Stimulated activated CD4-positive, alpha-beta T cell treated with anti-CD3 and anti-CD28 coated beads, Interleukin-12 subunit alpha, Interleukin-12 subunit beta, amount 100 ng/mL, for 24 hours (primary cell): Measurements from ENCODE around the gene ATG5.

Experiments
- DNase-seq, 2 experiments: peaks; one replicate each; pipeline ENCODE4 v3.0.0-alpha.2; 2020; ENCODE audit warnings: low read depth in 2 of 2

The ATG5 gene

GRCh38 chr6:106220485-106220884 is 105.1 kb downstream of the ATG5 start:
- no peak for DNase-seq

DNA sequence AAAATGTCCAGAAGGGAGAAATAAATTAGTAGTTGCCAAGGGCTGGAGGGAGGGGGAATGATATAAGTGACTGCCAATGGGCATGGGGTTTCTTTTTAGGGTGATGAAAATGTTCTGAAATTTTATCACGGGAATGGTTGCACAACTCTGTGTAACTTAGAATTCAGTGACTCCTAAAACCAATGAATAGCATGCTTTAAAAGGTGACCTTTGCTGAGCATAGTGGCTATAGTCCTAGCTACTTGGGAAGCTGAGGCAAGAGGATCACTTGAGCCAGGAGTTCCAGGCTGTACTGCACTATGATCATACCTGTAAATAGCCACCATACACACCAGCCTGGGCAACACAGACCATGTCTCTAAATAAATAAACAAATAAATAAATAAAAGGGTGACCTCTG is 109.0 kb downstream of the ATG5 start:
- no peak for DNase-seq

DNA sequence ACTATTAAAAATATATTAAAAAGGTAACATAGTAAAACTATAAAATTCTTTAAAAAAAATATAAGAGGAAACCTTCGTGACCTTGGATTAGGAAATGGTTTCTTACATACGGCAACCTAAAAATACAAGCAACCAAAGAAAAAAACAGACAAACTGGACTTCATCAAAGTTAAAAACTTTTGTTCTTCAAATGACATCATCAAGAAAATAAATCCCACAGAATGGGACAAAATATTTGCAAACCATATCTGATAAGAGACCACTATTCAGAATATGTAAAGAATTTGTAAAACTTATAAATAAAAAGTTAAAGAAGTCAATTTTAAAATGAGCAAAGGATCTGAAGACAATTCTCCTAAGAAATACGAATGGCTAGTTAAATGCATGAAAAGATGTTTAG is 110.0 kb downstream of the ATG5 start:
- DNase-seq: no peak

GRCh38 chr6:106214531-106214930 is 111.0 kb downstream of the ATG5 start:
- DNase-seq: no peak

GRCh38 chr6:106213660-106214289 is 111.8 kb downstream of the ATG5 start:
- no peak for DNase-seq

GRCh38 chr6:106212576-106212975 is 113.0 kb downstream of the ATG5 start:
- no peak for DNase-seq

DNA sequence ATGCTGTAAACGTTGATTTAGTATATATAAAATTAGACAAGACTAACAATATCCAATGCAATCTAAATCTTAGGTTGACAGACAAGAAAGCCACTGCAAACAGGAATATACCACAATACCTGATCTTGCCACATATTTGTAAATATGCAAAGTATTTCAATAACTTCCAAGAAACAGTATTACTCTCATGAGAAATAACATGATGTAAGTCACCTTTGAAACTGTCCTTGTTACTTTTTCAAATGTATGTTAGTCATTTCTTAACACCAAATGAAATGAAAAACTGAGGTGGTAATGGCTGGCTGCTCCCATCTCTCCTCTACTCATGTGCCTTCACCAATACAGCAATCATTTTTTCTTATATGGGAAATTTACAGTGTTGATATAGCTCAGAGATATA is 118.7 kb downstream of the ATG5 start:
- no peak for DNase-seq

GRCh38 chr6:106204961-106205360 is 120.6 kb downstream of the ATG5 start:
- DNase-seq: no peak

DNA sequence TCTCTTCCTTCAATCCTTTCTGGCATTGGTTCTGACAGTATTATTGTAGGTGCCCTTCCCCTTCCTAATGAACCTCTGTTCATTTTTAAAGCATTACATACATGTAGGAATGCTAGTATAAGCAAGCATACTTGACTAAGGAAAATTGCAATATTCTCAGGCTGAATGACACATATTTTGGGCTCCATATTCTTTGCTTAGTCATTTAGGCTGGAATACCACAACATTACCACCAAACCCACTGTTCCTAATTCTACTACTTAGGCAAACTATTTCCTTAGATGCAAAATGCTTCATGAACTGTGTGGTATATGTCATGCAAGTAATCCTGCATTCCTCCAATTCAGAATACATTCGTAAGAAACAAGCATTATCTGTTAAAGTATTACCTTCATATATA is 125.6 kb downstream of the ATG5 start:
- DNase-seq: no peak

- no peak for DNase-seq
Observed at GRCh38 chr6:106199331-106199730, 126.2 kb downstream of the ATG5 start.

DNA sequence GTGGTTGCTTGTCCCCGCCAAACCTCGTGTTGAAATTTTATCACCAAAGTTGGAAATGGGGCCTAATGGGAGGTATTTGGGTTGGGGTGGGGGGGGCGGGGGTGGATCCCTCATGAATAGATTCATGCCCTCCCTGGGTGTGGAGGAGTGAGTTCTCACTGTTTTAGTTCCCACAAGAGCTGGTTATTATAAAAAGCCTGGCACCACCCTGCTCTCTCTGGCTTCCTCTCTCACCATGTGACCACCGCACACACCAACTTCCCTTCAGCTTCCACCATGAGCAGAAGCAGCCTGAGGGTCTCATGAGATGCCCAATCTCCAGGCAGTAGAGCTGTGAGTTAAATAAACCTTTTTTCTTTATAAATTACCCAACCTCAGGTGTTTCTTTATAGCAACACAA is 128.1 kb downstream of the ATG5 start:
- no peak for DNase-seq

- no peak for DNase-seq
Observed at GRCh38 chr6:106194949-106195921, 130.3 kb downstream of the ATG5 start.

DNA sequence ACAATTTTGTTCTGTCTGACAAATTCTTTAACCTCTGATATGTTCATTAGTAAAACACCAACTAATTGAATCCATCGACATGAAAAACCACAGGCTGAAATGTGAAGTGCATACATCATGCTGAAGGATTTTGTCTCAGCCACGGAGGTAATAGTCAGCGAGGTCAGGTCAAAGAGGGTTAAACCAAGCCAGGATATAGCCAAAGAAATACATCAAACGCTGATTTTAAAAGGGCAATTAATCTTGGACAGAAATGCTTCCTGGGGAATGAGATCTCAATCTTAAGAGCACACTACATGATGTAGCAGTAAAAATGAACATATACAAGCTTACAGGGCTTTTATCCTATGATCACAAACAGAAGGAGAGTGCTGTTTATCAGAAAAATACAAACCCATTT is 132.7 kb downstream of the ATG5 start:
- DNase-seq: no peak

DNA sequence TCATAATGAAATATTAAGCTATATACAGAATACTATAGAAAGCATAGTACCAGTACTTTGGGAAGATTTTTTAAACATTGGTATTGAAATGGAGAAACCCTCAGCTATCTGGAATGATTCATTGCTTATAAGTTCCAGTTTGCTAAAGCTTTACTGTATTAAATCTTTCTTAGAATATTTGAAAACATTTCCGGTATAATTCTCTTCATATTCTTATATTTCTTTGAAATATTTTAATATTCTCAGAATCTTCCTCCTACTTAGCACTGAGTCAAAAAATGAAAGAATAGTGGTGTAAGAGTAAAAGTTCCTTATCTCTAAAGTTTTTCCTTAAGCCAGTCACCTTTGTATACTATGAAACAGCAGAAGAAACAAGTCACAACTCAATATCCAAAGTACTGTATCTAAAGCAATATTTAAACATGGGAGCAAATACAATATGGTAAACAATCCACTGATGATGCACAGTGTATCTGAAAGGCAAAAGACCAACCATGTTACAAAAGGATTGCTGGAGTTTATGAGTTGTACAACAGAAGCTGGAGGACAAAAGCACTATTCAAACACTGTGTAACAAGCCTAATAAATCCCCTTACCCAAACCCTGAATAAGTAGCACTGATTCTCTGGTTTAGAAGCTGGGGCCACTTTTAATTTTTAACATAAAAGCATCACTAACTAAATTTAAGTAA is 137.3 kb downstream of the ATG5 start:
- DNase-seq: no peak

DNA sequence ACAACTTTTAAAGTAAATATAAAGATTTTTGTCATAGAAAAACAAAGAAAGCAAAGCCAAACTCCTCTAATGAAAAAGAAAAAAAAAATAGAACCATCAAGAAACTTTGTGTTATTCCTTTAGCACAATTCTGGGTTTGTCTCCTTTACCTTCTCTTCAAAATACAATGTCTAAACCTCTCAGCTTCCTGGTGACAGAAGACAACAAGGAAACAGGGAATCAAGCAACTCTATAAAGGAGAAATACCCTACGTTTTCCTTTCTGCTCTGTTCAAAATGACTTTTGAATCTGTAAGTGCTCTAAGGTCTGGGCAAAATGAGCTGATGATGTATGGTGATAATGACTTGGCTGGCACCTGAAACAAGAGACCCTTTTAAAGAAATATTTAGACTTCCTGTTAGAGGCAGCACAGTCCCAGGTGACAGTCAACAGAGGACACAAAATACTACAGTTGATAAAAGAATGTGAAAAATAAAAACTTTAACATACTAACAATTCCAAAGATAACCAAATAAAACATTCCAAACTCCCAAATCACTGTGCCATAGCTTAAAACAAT is 138.1 kb downstream of the ATG5 start:
- DNase-seq: no peak

DNA sequence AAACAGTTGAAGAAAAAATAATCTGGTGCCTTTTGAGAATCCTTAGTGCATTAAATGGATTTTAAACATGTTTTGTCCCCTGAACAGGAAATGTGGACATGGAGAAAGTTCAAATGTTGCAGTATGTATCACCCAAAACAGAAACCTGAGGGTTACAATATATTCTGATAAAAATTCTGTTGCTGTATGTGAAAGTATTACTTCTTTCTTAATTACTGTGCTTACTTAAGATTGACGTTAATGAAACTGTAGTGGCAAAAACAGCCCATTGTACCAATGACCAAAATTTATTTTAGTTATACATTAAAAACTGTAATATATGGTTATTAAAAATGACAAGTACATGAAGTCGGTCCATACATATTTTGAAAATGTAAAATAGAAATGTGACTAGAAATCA is 138.8 kb downstream of the ATG5 start:
- no peak for DNase-seq

- no peak for DNase-seq
Observed at GRCh38 chr6:106186172-106186571, 139.4 kb downstream of the ATG5 start.

GRCh38 chr6:106185615-106186014 is 139.9 kb downstream of the ATG5 start:
- no peak for DNase-seq

GRCh38 chr6:106184629-106185028 is 140.9 kb downstream of the ATG5 start:
- DNase-seq: no peak

DNA sequence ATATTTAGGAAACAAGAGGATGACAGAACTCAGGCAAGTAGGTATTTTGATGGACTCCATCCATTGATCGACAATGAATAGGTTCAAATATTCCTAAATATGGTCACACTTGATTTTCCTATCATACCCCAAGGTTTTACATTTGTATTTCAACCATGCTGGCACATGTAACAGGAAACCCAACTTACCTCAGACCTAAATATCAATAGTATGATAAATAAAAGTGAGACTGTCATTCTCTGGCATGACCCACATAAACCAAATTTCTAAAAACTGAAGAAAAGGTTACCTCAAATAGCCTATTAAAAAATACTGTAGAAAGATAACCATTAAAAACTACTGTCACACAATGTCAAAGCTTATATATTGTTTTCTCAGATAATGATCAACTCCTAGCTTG is 142.1 kb downstream of the ATG5 start:
- DNase-seq: no peak

DNA sequence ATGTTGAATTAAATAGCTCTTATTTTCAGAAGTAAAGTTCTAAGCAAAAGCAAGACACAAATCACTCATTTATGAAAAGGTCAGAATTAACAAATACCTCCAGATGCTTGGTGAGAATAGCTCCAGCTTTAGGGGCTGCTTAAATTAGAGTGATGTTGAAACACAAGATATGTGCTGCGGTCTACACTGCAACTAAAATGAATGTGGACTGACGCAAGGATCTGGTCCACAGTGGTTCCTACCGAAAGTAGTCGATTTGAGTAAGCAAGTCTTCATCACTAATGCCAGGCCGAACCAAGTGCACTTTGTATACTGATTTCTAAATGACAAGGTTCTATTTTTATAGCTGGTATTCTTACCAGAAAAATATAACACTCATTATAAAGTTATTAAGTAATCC is 143.1 kb downstream of the ATG5 start:
- DNase-seq: no peak

DNA sequence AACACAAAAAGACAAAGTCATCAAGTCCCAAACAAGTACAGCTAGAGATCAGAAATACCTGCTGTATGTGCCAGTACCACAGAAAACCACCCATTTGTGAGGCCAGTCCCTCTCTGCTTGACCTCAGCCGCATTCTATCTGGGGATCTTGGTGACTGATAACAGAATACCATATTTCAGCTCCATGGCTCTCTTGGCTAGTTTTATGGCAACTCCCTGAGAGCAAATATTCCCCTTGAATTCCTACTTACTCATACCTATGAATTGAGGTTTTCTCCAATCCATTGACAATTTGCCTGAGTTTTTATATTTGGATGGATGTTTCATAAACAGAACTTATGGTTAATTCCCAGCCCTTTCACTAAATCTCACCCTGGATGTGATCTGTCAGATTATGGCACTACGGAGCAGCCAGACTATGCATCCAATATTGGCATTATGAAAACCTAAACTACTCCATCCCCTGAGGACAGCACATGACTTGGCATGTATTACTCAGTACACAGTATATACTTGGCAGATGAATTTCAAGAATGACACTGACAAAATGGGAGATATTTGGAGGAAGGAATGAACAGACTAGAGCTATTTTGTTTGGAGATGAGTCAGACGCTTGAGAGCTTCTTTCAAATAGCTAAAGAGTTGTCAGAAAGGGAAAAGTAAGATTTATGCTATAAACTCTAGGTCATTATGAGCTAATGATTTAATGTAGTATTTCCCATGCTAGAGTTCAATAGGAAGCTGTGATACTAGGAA is 143.7 kb downstream of the ATG5 start:
- DNase-seq: no peak
